Stimulated activated CD8-positive, alpha-beta memory T cell treated with anti-CD3 and anti-CD28 coated beads, Interleukin-2, amount 100 ng/mL, for 1 hour (primary cell): ENCODE measurements around the gene CAMK2G.
"Not testable (repeated sequence)": the region's sequence is repeated elsewhere in the genome, so short reads cannot be mapped to it uniquely, and the experiment has no call there.

Experiments
- DNase-seq, 2 donors: peaks; one replicate each; pipeline ENCODE4 v3.0.0-alpha.2; 2020; ENCODE audit warnings: low read depth in 2 of 2

Gene CAMK2G

GRCh38 chr10:73874267-73875138 lies at the start of gene CAMK2G:
Gene CAMK2G, minus strand, starts transcription at chr10:73874555. Its CDS starts 94 bp downstream, at chr10:73874461.
- DNase-seq, result peak; percentile 55 to 73

GRCh38 chr10:73922864-73923133 lies 48.4 kb upstream of the CAMK2G start:
- no peak for DNase-seq

GRCh38 chr10:73922007-73922863 lies 47.9 kb upstream of the CAMK2G start:
- no peak for DNase-seq

- no peak for DNase-seq
Observed at GRCh38 chr10:73920089-73920488, 45.7 kb upstream of the CAMK2G start.

- not testable (repeated sequence) for DNase-seq
Observed at GRCh38 chr10:73919481-73919880, 45.1 kb upstream of the CAMK2G start.

- DNase-seq, result no peak
Observed at GRCh38 chr10:73917566-73918305, 43.4 kb upstream of the CAMK2G start.

- DNase-seq, result no peak
Observed at GRCh38 chr10:73916761-73917470, 42.6 kb upstream of the CAMK2G start.

- DNase-seq, result no peak
Observed at GRCh38 chr10:73915206-73915851, 41.0 kb upstream of the CAMK2G start.

GRCh38 chr10:73914036-73914435 lies 39.7 kb upstream of the CAMK2G start:
- no peak for DNase-seq

GRCh38 chr10:73911553-73912004 lies 37.2 kb upstream of the CAMK2G start:
- DNase-seq, result no peak

GRCh38 chr10:73910764-73911552 lies 36.6 kb upstream of the CAMK2G start, which contains the start of gene PLAU:
Gene PLAU, plus strand, starts transcription at chr10:73911132. Its CDS starts 424 bp downstream, at chr10:73911556.
- no peak for DNase-seq

GRCh38 chr10:73910401-73910763 lies 36.0 kb upstream of the CAMK2G start:
- DNase-seq, result no peak

GRCh38 chr10:73909540-73910115 lies 35.3 kb upstream of the CAMK2G start:
- no peak for DNase-seq

GRCh38 chr10:73908853-73909539 lies 34.6 kb upstream of the CAMK2G start:
- DNase-seq, result no peak

GRCh38 chr10:73907841-73908517 lies 33.6 kb upstream of the CAMK2G start:
- DNase-seq, result no peak

GRCh38 chr10:73906524-73907447 lies 32.4 kb upstream of the CAMK2G start:
- DNase-seq, result no peak

- no peak for DNase-seq
Observed at GRCh38 chr10:73905256-73906020, 31.1 kb upstream of the CAMK2G start.
